Measurements from ENCODE around the gene TOP2A. TPM values are rescaled to one million over a fixed set of nuclear protein-coding genes. Genes with fewer than 3 reads are reported as not detected.

The TOP2A gene

Small RNAs within 50 kb of the gene (small RNA-seq; reads per million reads assigned to genes)
- gene RF00019 (ENCODE audit: insufficient read depth) (not detected), gene RNA5SP441 (ENCODE audit: insufficient read depth) (not detected)
